GM23248 (cell line): Measurements from ENCODE around the gene OR4F15. TPM values are rescaled to one million over a fixed set of nuclear protein-coding genes. Genes with fewer than 3 reads are reported as not detected.
"Not testable (repeated sequence)": the region's sequence is repeated elsewhere in the genome, so short reads cannot be mapped to it uniquely, and the experiment has no call there.

Experiments
- DNase-seq: peaks from one replicate; pipeline ENCODE4 v3.0.0-alpha.2; 2015
- H2AFZ ChIP-seq: fragments of 200-600 bp; sonication (generic); 2 replicates; pipeline ENCODE4 v1.6.1; 2016; ENCODE audit warnings: antibody characterized with exemption
- H3F3A ChIP-seq: fragments of 200-600 bp; sonication (generic); 2 replicates; pipeline ENCODE4 v1.6.1; 2016; ENCODE audit warnings: mild to moderate bottlenecking, antibody characterized with exemption, mixed run types; ENCODE audit not compliant: insufficient read depth
- H3K27ac ChIP-seq: fragments of 200-600 bp; sonication (generic); 2 replicates; pipeline ENCODE4 v1.5.1; 2016; ENCODE audit warnings: mild to moderate bottlenecking
- H3K27me3 ChIP-seq: fragments of 200-600 bp; sonication (generic); replicated peaks from 2 replicates; pipeline ENCODE4 v1.6.1; 2016; ENCODE audit warnings: mild to moderate bottlenecking; ENCODE audit not compliant: insufficient read depth
- H3K36me3 ChIP-seq: fragments of 200-600 bp; sonication (generic); 2 replicates; pipeline ENCODE4 v1.6.1; 2016; ENCODE audit warnings: low read depth, mild to moderate bottlenecking
- H3K4me1 ChIP-seq: fragments of 200-600 bp; sonication (generic); 2 replicates; pipeline ENCODE4 v1.6.1; 2016; ENCODE audit warnings: mild to moderate bottlenecking; ENCODE audit not compliant: insufficient read depth
- H3K4me2 ChIP-seq: fragments of 200-600 bp; sonication (generic); one replicate; pipeline ENCODE4 v1.6.1; 2016; ENCODE audit warnings: mild to moderate bottlenecking; ENCODE audit not compliant: unreplicated experiment
- H3K4me3 ChIP-seq: fragments of 200-600 bp; sonication (generic); 2 replicates; pipeline ENCODE4 v1.5.1; 2016; ENCODE audit warnings: mild to moderate bottlenecking
- H3K79me2 ChIP-seq: fragments of 200-600 bp; sonication (generic); 2 replicates; pipeline ENCODE4 v1.6.1; 2016; ENCODE audit warnings: mild to moderate bottlenecking; ENCODE audit not compliant: insufficient read depth
- H3K9ac ChIP-seq: fragments of 200-600 bp; sonication (generic); 2 replicates; pipeline ENCODE4 v1.6.1; 2016; ENCODE audit warnings: mild to moderate bottlenecking
- H3K9me2 ChIP-seq: fragments of 200-600 bp; sonication (generic); 2 replicates; pipeline ENCODE4 v1.6.1; 2016; ENCODE audit warnings: mixed run types, mild to moderate bottlenecking, moderate library complexity; ENCODE audit not compliant: insufficient read depth
- H3K9me3 ChIP-seq: fragments of 200-600 bp; sonication (generic); one replicate; pipeline ENCODE4 v1.6.1; 2017; ENCODE audit warnings: low read depth
- H4K20me1 ChIP-seq: fragments of 200-600 bp; sonication (generic); 2 replicates; pipeline ENCODE4 v1.6.0; 2016; ENCODE audit not compliant: insufficient read depth
- EZH2 ChIP-seq: fragments of 200-600 bp; sonication (generic); IDR thresholded peaks from 2 replicates; pipeline ENCODE4 v1.6.1; 2018; ENCODE audit warnings: antibody characterized with exemption, mild to moderate bottlenecking; ENCODE audit not compliant: insufficient read depth, poor library complexity, severe bottlenecking
- EZH2phosphoT487 ChIP-seq: fragments of 200-600 bp; sonication (generic); IDR thresholded peaks from 2 replicates; pipeline ENCODE4 v1.6.1; 2018; ENCODE audit warnings: antibody characterized with exemption, moderate library complexity, mild to moderate bottlenecking, low read depth; ENCODE audit not compliant: insufficient read depth
- WGBS, 2 experiments: methylation state at CpG; one replicate each; pipeline ENCODE4 v1.1.6; 2015 to 2017; ENCODE audit warnings: low lambda C conversion rate in 2 of 2, low coverage in 1 of 2; ENCODE audit errors: missing lambda C conversion rate in 2 of 2; 5-methylcytosine and 5-hydroxymethylcytosine counted together
- in situ Hi-C: fragments of 300-500 bp; cut with MboI; formaldehyde crosslinking; loops from 2 replicates; pipeline ENCODE4 v1.15.0; 2020
- polyA plus RNA-seq: library from polyadenylated mRNA; unstranded; fragments of >200 nt; fragmentation: Nextera tagmentation; extraction: Ambion mirVana; gene quantifications from 2 replicates; pipeline ENCODE4 v1.2.1, GENCODE V29; 2016
- total RNA-seq: library from RNA; depleted of rRNA; stranded (reverse); fragments of >200 nt; shearing (Covaris generic); gene quantifications from 2 replicates; pipeline ENCODE4 v1.2.3, GENCODE V29; 2014

Gene OR4F15
- total and polyA plus RNA-seq, 2 experiments from 2014 or later: not detected

- Histone ChIP-seq H3K9me3 (no peaks in the 10 kb centered on the region), H3K36me3 (no peaks in the 10 kb centered on the region), H3F3A (no peaks in the 10 kb centered on the region), H3K27me3 (no peaks in the 10 kb centered on the region), H3K4me3 (no peak overlapping the region), H3K4me1 (no peaks in the 10 kb centered on the region), H3K9me2 (no peaks in the 10 kb centered on the region), H3K9ac (no peak overlapping the region), H4K20me1 (no peaks in the 10 kb centered on the region), H3K4me2 (no peak overlapping the region), H2AFZ (no peak overlapping the region), H3K27ac (no peak overlapping the region), H3K79me2 (no peaks in the 10 kb centered on the region)
- TF ChIP-seq EZH2phosphoT487: no peak
- no peak for TF ChIP-seq EZH2
- in situ Hi-C loops: no loop called here
- WGBS, 2 experiments: 87 to 90% methylated on average over 8 of the region's 8 CpGs
- DNase-seq: no peak
Measured at GRCh38 chr15:101772921-101773320, 39.1 kb upstream of the OR4F15 start.

- DNase-seq: peak; percentile 3
- in situ Hi-C loops: no loop called here
- no peaks in the 10 kb centered on the region for H3F3A ChIP-seq
- H3K9ac ChIP-seq: no peak overlapping the region
- no peaks in the 10 kb centered on the region for H3K36me3 ChIP-seq
- no peak overlapping the region for H3K4me2 ChIP-seq
- H4K20me1 ChIP-seq: no peaks in the 10 kb centered on the region
- TF ChIP-seq EZH2phosphoT487 (no peak), EZH2 (no peak)
- no peak overlapping the region for H3K4me3 ChIP-seq
- no peaks in the 10 kb centered on the region for H3K79me2 ChIP-seq
- H3K27me3 ChIP-seq: no peaks in the 10 kb centered on the region
- no peak overlapping the region for H2AFZ ChIP-seq
- H3K4me1 ChIP-seq: no peaks in the 10 kb centered on the region
- no peak overlapping the region for H3K27ac ChIP-seq
- H3K9me3 ChIP-seq: no peaks in the 10 kb centered on the region
- WGBS, 2 experiments: 58 to 63% methylated on average over 6 to 7 of the region's 7 CpGs
- no peaks in the 10 kb centered on the region for H3K9me2 ChIP-seq
Measured at GRCh38 chr15:101773496-101774100, 38.4 kb upstream of the OR4F15 start.

- WGBS, 2 experiments: 78 to 79% methylated on average over 10 of the region's 10 CpGs
- H3K79me2 ChIP-seq: no peaks in the 10 kb centered on the region
- no peaks in the 10 kb centered on the region for H3K27me3 ChIP-seq
- no peak overlapping the region for H3K27ac ChIP-seq
- in situ Hi-C loops: no loop called here
- H3K4me2 ChIP-seq: no peak overlapping the region
- no peak overlapping the region for H3K9ac ChIP-seq
- H3K4me1 ChIP-seq: 0 out of 2 replicates have a peak, but pooled peaks cover 4% of the 10 kb centered on the region
- H3K9me2 ChIP-seq: no peaks in the 10 kb centered on the region
- no peaks in the 10 kb centered on the region for H4K20me1 ChIP-seq
- H3K9me3 ChIP-seq: no peaks in the 10 kb centered on the region
- no peak for DNase-seq
- no peak overlapping the region for H3K4me3 ChIP-seq
- no peak overlapping the region for H2AFZ ChIP-seq
- H3F3A ChIP-seq: no peaks in the 10 kb centered on the region
- TF ChIP-seq EZH2phosphoT487: no peak
- TF ChIP-seq EZH2: no peak
- no peaks in the 10 kb centered on the region for H3K36me3 ChIP-seq
Measured at GRCh38 chr15:101775136-101775535, 36.9 kb upstream of the OR4F15 start.

- H3K4me3 ChIP-seq, H3K9ac ChIP-seq, in situ Hi-C loops, H2AFZ ChIP-seq, H3K9me3 ChIP-seq, H3K9me2 ChIP-seq, H3K27me3 ChIP-seq, H3K27ac ChIP-seq, H3F3A ChIP-seq, H4K20me1 ChIP-seq, H3K79me2 ChIP-seq, DNase-seq, H3K4me1 ChIP-seq, H3K36me3 ChIP-seq, H3K4me2 ChIP-seq: not testable (repeated sequence)
- WGBS, 2 experiments: 77 to 82% methylated on average over 10 of the region's 10 CpGs
Measured at GRCh38 chr15:101778576-101778975, 33.4 kb upstream of the OR4F15 start.

DNA sequence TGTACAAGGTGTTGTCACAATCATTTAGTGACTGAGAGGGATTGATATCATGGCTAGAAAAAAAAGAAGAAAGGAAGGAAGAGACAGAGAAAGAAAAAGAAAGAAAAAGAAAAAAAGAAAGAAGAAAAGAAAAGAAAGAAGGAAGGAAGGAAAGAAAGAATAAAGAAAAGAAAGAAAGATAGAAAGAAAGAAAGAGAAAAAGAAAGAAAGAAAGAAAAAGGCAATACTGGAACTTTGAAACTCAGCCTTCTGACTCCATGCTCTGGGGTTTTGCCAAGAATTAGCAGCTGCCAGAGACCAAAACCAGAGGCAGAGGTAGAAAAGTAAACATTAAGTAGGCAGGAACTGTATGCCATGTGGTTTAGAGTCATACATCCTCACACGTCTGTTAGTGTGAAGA lies 31.8 kb upstream of the OR4F15 start:
- H3K9me3 ChIP-seq, H3K27me3 ChIP-seq, H3K27ac ChIP-seq, H2AFZ ChIP-seq, in situ Hi-C loops, H3K4me1 ChIP-seq, H3K79me2 ChIP-seq, H3F3A ChIP-seq, H4K20me1 ChIP-seq, H3K4me3 ChIP-seq, H3K36me3 ChIP-seq, H3K9me2 ChIP-seq, H3K4me2 ChIP-seq, H3K9ac ChIP-seq: not testable (repeated sequence)
- DNase-seq: peak; percentile 46
- 0% methylated on average over 1 of the region's 1 CpG for WGBS, 2 experiments
